ENCODE measurements around the gene TLE1.

TLE1 gene

GRCh38 chr9:81578606-81579005 is 110.7 kb downstream of the TLE1 start:
- no peak for TF ChIP-seq GATA3 (IDR thresholded peaks at IDR 0.05; ENCODE audit: low read depth, low read length)
- TF ChIP-seq GATA2 (IDR thresholded peaks at IDR 0.05; ENCODE audit: low read depth, low read length) = no peak

- no peak for TF ChIP-seq GATA2 (IDR thresholded peaks at IDR 0.05; ENCODE audit: low read depth, low read length)
- TF ChIP-seq GATA3 (IDR thresholded peaks at IDR 0.05; ENCODE audit: low read depth, low read length) = no peak
Observed at GRCh38 chr9:81575956-81576355, 113.4 kb downstream of the TLE1 start.

- TF ChIP-seq GATA3 (IDR thresholded peaks at IDR 0.05; ENCODE audit: low read depth, low read length) (no peak), GATA2 (IDR thresholded peaks at IDR 0.05; ENCODE audit: low read depth, low read length) (no peak)
Observed at GRCh38 chr9:81574405-81574804, 114.9 kb downstream of the TLE1 start.

GRCh38 chr9:81573415-81574321 is 115.7 kb downstream of the TLE1 start:
- no peak for TF ChIP-seq GATA3 (IDR thresholded peaks at IDR 0.05; ENCODE audit: low read depth, low read length)
- TF ChIP-seq GATA2 (IDR thresholded peaks at IDR 0.05; ENCODE audit: low read depth, low read length) = no peak

GRCh38 chr9:81570083-81570482 is 119.3 kb downstream of the TLE1 start:
- TF ChIP-seq GATA2 (IDR thresholded peaks at IDR 0.05; ENCODE audit: low read depth, low read length) (no peak), GATA3 (IDR thresholded peaks at IDR 0.05; ENCODE audit: low read depth, low read length) (no peak)

GRCh38 chr9:81566074-81566698 is 123.2 kb downstream of the TLE1 start:
- TF ChIP-seq GATA2 (IDR thresholded peaks at IDR 0.05; ENCODE audit: low read depth, low read length) = no peak
- no peak for TF ChIP-seq GATA3 (IDR thresholded peaks at IDR 0.05; ENCODE audit: low read depth, low read length)

GRCh38 chr9:81565609-81566008 is 123.7 kb downstream of the TLE1 start:
- no peak for TF ChIP-seq GATA3 (IDR thresholded peaks at IDR 0.05; ENCODE audit: low read depth, low read length)
- no peak for TF ChIP-seq GATA2 (IDR thresholded peaks at IDR 0.05; ENCODE audit: low read depth, low read length)

- no peak for TF ChIP-seq GATA2 (IDR thresholded peaks at IDR 0.05; ENCODE audit: low read depth, low read length)
- TF ChIP-seq GATA3 (IDR thresholded peaks at IDR 0.05; ENCODE audit: low read depth, low read length) = no peak
Observed at GRCh38 chr9:81565144-81565543, 124.2 kb downstream of the TLE1 start.

GRCh38 chr9:81564632-81565031 is 124.7 kb downstream of the TLE1 start:
- TF ChIP-seq GATA3 (IDR thresholded peaks at IDR 0.05; ENCODE audit: low read depth, low read length) (no peak), GATA2 (IDR thresholded peaks at IDR 0.05; ENCODE audit: low read depth, low read length) (no peak)

- TF ChIP-seq GATA3 (IDR thresholded peaks at IDR 0.05; ENCODE audit: low read depth, low read length) (no peak), GATA2 (IDR thresholded peaks at IDR 0.05; ENCODE audit: low read depth, low read length) (no peak)
Observed at GRCh38 chr9:81563739-81564138, 125.6 kb downstream of the TLE1 start.

- TF ChIP-seq GATA3 (IDR thresholded peaks at IDR 0.05; ENCODE audit: low read depth, low read length) (no peak), GATA2 (IDR thresholded peaks at IDR 0.05; ENCODE audit: low read depth, low read length) (no peak)
Observed at GRCh38 chr9:81563020-81563407, 126.3 kb downstream of the TLE1 start.

GRCh38 chr9:81562231-81563019 is 126.9 kb downstream of the TLE1 start:
- TF ChIP-seq GATA3 (IDR thresholded peaks at IDR 0.05; ENCODE audit: low read depth, low read length) (no peak), GATA2 (IDR thresholded peaks at IDR 0.05; ENCODE audit: low read depth, low read length) (no peak)

GRCh38 chr9:81560851-81561732 is 128.3 kb downstream of the TLE1 start:
- TF ChIP-seq GATA2 (IDR thresholded peaks at IDR 0.05; ENCODE audit: low read depth, low read length) (no peak), GATA3 (IDR thresholded peaks at IDR 0.05; ENCODE audit: low read depth, low read length) (no peak)

Measured in SH-SY5Y (cell line).